ENCODE measurements around the gene CRTC3.

- TF ChIP-seq CTCF (IDR thresholded peaks at IDR 0.05; ENCODE audit: poor library complexity), result no peak
- no peak for TF ChIP-seq EZH2phosphoT487 (IDR thresholded peaks at IDR 0.05; ENCODE audit: low read depth, severe bottlenecking, unreplicated experiment)
Observed at GRCh38 chr15:90539789-90540188, 10.1 kb downstream of the CRTC3 start.
